Raji (cell line): ENCODE data around the gene ADGRL4.

Source experiments
- POLR2A ChIP-seq: IDR thresholded peaks from 2 replicates; pipeline ENCODE4 v1.6.1; 2011; ENCODE audit warnings: low read depth, low read length, control low read depth; ENCODE audit not compliant: insufficient read depth

Gene ADGRL4

DNA sequence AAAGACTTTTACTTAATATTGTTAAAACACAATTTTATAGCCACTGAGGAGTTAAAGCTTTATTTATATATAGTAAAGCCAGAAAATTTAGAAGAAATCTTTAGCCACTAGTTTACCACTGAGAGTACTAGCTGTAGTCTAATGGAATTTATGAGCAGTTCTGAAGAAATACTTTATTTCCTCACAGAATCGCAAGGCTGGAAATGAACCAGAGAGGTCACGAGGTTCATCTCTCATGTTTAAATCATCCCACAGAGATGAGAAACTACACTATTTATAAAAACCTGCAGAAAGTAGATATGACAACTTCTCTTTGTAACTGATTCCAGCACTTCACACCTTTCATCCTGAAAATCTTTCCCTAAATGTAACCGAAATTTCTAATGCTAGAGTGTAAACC is 26.0 kb downstream of the ADGRL4 start:
- TF ChIP-seq POLR2A, result no peak

DNA sequence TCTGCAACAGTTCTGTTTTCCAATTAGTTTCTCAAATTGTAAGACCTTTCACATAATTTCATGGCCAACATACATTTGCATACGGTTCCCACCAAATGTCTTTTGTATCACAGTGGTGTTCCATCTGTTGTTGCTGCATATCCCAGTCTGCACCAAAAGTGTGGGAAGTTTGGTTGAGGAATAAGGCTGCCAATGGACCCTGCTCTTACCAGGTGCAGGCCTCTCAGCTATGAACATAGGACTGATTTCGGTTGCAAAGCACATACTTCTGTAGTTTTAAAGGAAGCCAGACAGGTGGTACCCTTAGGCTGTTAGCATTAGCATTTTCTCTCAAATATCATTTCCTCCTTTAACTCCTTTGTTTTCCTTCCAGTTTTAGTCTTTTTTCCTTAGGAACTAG is 33.8 kb downstream of the ADGRL4 start:
- no peak for TF ChIP-seq POLR2A

DNA sequence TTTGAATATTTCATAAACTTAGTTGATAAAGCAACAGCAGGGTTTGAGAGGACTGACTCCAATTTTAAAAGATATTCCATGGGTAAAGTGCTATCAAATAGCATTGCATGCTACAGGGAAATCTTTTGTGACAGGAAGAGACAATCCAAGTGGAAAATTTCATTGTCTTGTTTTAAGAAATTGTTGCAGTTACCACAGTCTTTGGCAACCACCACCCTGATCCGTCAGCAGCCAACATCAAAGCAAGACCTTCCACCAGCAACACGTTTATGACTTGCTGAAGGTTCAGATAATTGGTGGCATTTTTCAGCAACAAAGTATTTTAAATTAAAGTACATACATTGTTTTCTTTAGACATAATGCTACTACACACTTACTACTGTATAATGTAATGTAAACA is 47.8 kb downstream of the ADGRL4 start:
- TF ChIP-seq POLR2A, result no peak

DNA sequence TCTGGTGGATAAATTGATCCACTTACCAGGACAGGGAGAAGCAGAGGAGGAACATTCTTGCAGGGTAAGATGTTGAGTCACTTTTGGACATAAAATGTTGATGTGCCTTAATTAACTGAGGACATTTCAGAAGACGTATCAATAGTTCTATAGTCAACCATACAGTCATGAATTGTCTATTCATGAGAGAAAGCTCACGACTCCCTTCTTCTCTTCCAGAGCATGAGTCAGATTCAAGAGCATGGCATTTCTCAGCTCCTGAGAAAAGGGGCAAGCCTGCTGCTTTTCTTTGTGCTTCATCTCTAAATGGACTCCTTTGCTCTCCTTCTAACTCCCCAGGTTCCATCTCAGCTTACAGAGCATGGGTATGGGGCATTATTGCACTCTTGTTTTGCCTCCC is 55.7 kb downstream of the ADGRL4 start:
- no peak for TF ChIP-seq POLR2A

DNA sequence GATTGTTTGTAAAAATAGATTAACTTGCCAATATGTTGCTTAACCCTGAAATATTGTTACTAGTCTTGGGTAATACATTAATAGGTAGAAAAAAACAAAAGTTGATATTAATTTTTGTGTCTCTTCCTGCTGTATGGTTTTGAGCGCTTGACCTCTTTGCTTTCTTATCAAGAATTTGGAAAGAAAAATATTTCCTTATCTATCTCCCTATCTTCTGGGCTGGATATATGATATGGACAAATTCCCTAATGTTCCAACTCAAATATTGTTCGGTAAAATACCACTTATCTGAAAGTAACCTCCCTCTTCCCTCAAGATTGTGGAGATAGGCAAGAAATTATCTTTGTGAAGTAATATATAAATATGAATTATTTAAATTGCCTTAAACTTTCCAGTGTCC is 57.3 kb downstream of the ADGRL4 start:
- no peak for TF ChIP-seq POLR2A

DNA sequence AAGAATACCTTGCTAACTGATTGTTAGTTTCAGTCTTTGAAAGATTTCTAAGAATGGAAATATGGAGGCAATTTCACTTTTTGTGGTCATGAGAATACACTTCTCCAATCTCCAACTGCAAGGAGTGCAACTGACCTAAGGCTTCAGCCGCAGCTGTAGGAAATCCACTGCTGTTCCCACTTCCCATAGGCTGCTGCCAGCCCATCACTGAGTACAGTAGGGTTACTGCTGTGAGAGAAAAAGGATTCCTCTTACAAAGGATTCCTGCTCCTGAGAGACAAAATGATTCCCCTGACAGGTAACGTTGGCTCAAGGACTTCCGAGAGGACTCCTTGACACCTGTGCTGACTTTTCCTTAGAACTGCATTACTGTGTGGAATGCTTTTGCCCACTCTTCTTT is 87.4 kb downstream of the ADGRL4 start:
- TF ChIP-seq POLR2A, result no peak

DNA sequence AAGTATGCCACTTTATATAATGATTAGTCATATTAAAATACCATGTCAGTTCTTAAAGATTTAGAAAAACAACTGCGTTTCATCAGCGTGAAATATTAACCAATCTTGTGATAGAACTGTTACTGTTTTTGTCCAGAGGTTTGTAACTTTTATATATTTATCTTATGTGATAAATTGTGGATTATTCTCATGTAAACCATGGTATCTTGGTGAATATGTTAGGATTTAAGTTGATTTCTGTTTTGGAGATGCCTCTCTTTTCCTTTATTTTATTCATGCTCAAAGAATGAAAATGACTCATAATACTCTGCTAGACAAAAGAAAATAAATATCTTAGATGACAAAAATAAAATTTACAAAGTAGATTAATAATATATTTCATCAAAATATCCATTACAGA is 88.4 kb downstream of the ADGRL4 start:
- TF ChIP-seq POLR2A, result no peak

DNA sequence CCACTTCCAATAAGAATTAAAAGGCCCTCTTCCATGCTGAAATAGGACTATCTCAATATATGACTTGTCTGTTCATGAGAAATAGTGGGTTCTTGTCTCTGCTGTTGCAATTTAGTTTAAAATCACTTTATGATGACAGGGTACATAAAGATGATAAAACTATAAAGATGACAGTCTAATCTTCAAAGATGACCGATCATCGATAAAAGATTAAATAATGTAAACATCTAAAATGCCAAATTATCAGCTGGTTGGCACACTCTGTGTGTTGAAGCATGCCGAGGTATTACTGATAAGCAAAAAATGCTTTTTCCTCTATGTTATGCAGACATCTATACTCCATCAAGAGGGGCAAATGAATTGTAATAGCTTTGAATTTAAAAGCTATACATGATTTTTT is 89.5 kb downstream of the ADGRL4 start:
- no peak for TF ChIP-seq POLR2A

DNA sequence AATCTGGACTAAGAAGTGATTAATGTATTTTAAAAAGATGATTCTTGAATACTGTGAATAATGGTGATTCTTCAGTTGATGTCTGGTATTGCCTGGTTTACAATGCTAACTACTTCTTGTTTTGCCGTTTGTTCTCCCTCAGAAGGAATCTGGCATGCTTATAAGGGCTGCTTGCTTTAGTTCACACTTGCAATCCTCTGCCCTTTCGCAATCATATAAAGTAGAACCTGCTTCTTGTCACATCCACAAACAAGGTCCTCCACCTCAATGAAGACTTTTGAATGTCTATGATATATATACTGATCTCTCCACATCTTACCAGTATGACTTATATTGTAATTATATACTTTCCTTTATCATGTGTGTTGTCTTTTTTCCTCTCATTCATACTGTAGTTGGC is 92.6 kb downstream of the ADGRL4 start:
- TF ChIP-seq POLR2A, result no peak

DNA sequence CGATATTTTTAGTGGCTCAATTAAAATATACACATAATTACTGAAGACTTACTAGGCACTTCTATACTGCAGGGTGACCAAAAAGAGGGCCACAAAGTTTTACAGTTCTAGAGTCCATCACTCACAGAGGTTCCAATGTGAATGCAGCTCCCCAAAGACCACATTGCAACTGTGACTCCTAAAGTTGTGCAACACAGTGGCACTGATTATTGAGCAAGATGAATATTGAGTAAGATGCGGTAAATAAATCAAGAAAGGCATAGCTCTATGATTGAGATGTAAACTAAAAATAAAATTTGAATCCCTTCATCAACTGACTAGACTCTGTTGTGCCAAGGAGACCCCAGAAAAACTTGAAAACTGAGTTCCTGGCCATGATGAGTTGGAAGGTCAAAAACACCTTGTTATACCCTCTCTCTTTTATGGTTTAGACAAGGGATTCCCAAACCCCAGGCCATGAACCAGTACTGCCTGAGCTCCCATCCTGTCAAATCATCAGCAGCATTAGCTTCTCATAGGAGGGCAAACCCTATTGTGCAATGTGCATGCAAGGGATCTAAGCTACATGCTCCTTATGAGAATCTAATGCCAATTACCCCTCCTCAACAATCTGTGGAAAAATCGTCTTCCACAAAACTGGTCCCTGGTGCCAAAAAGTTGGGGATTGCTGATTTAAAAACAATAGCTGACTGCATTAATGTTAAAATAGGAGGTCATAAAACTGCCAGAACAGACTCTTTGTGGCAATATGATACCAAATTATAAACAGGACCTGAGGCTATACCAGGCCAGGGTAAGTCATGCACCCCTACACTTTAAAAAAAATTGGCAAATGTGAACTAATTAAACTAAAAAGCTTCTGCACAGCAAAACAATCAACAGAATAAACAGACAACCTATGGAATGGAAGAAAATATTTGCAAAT is 94.3 kb downstream of the ADGRL4 start:
- no peak for TF ChIP-seq POLR2A

DNA sequence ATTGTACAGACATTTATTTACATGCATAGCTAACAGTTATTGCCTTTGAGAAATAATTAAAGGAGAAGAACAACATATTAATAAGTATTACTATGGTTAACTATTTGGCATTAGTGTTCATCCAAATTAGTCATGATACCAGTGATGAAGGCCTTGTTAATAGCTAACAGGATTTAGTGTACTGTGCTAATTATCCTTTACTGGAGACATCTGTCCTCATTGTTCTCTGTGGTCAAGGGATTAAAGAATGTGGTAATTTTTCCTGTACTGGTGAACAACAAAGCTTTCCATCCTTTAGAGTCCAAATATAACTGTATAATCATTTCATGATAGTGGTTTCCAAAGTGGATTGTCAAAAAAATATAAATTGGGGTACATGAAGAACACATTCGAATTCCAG is 103.9 kb downstream of the ADGRL4 start:
- TF ChIP-seq POLR2A, result no peak

DNA sequence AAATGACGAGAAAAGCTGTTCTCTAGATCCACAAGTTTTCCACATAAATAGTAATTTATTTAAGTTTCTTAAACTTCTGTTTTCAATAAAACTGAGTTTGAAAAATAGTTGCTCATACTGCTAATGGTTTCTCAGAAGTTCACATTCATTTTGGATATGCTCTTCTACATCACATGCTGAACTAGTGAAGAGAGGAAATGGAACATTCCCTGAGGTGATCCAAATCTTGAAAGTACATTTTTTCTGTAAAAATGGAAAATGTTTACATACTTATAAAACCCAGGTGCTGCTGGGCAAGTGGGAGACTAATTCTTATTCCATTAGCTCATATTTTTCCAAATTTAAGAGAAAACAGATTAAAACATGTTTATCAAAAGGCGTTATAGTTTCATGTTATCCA is 111.7 kb downstream of the ADGRL4 start:
- no peak for TF ChIP-seq POLR2A

DNA sequence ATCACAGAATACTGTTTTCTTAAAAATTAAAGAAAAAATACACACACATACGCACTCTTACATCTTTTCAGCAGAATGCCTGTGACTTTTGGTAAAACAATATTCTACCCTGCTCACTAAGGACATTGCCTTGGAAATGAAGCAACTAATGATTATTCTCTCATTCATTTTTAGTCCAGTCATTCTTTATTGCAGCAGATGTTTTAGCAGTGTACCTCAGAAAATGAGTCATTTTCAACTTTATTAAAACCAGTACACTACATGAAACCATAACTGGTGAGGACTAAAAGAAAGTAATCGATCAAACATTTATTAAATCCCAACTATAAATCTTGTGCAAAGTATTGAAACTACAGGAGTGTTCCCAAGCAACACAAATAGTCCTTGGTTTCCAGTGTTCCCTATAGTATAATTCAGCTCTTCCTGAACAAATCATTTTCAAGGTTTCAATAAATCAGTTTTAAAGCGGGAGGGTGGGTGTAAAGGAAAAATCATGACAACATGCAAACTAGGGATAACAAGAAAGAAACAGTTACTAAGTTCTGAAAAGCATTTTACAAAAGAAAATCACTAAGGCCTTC is 114.2 kb downstream of the ADGRL4 start:
- no peak for TF ChIP-seq POLR2A

DNA sequence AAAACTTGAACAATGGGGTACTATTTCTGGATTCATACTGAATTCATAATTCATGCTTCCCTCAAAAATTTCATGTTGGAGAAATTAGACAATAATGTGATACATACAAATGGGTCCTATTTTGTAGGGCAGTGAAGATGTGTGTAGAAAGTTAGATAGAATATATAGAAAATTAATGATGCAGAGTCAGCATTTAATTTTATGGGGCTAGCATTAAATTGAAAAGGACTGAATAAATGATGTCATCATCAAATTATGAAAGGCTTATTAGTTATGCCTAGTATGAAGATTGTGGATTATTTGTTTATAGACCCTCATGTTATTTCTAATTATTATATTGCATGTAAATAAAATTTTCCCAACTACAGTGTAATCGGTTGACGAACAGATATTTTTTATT is 119.1 kb downstream of the ADGRL4 start:
- TF ChIP-seq POLR2A, result no peak

DNA sequence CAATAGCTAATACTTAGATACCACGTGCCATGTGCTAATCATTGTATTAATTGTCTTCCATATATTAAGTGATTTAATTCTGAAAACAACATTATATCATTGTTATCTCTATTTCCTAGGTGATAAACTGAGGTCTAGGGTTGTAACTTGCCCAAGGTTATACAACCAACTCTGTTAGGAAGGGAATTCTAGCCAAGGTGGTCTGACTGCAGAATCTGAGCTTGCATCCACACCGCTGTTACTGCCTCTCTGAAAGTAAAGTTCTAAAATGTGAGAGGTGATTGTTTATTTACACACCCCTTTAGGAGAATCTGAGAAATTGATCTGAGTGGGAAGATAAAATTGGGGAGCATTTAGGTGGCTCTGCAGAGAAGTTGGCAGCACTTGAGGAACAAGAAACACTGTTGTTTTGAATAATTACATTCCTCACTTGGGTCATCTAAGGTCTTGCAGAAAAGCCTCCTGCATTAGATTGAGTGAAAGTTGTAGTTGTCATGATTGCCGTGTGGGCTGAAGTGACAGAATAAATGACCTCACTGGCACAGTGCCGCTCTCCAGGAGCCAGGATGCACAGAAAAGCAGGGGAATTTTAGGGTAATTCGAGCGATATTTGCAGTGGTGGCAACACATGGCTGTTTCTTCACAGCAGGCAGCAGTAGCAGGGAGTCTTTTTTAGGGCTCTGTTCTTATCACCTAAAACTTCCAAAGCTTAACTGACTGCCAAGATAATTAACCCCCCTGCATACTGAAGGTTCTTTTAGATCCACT is 121.7 kb downstream of the ADGRL4 start:
- TF ChIP-seq POLR2A, result no peak

DNA sequence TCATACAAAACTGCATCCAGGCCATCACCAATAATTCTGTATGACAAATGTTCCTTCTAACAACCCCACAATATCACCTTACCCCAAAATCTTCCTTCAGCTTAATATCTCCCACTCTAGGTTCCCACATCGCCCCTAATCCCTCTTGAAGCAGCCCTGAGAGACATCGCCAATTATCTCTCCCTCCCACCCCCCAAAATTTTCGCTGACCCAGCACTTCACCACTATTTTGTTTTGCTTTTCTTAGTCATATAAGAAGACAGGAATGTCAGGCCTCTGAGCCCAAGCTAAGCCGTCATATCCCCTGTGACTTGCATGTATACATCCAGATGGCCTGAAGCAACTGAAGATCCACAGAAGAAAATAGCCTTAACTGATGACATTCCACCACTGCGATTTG is 126.3 kb downstream of the ADGRL4 start:
- TF ChIP-seq POLR2A, result no peak

DNA sequence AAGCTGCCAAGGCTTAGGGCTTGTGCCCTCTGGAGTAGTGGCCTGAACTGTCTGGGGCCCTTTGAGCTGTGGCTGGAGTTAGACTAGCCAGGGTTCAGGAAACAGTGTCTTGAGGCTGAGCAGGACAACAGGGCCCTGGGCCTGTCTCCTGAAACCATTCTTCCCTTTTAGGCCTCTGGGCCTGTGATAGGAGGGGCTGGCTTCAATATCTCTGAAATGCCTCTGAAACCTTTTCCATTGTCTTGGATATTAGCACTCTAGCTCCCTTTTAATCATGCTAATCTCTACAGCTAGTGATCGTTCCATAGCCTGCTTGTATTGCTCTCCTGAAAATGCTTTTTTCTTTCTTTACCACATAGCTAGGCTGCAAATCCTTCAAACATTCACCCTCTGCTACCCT is 135.3 kb downstream of the ADGRL4 start:
- no peak for TF ChIP-seq POLR2A

DNA sequence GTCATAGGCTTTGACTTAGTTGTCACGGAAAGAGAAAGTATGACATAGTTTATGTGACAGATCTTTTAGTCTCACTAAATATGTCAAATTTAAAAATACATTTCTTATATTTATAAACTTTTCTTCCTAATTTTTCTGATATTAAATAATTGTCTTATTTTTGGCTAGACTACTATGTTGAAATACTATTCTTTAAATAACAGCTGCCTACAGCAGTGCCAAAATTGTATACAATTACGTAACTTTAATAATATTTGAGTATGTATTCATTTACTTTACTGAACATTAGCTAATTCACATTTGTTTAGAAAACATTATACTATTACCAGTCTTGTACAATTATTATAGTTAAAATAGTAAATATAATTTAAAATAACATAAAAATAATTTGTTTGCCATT is 137.4 kb downstream of the ADGRL4 start:
- TF ChIP-seq POLR2A, result no peak
